HCT116 (cell line): ENCODE measurements around the gene TIGD3.

Experiments used
- EZH2 ChIP-seq: fragments of 200-600 bp; sonication (generic); IDR thresholded peaks from 2 replicates; pipeline ENCODE4 v1.6.1; 2017; ENCODE audit warnings: antibody characterized with exemption, mixed run types
- MAX ChIP-seq: IDR thresholded peaks from 2 replicates; pipeline ENCODE4 v1.6.1; 2012
- POLR2A ChIP-seq: IDR thresholded peaks from 2 replicates; pipeline ENCODE4 v1.7.0; 2011; ENCODE audit warnings: borderline replicate concordance; ENCODE audit not compliant: insufficient read depth, insufficient read length; ENCODE audit errors: extremely low read depth
- RAD21 ChIP-seq: IDR thresholded peaks from 2 replicates; pipeline ENCODE4 v1.6.1; 2012; ENCODE audit warnings: low read depth, mild to moderate bottlenecking
- SP1 ChIP-seq: IDR thresholded peaks from 2 replicates; pipeline ENCODE4 v1.6.1; 2012; ENCODE audit warnings: low read depth
- TF ChIP-seq, protein P1 (sequence below): IDR thresholded peaks from 2 replicates; pipeline ENCODE4 v1.6.1; 2012; ENCODE audit warnings: low read depth

DNA sequence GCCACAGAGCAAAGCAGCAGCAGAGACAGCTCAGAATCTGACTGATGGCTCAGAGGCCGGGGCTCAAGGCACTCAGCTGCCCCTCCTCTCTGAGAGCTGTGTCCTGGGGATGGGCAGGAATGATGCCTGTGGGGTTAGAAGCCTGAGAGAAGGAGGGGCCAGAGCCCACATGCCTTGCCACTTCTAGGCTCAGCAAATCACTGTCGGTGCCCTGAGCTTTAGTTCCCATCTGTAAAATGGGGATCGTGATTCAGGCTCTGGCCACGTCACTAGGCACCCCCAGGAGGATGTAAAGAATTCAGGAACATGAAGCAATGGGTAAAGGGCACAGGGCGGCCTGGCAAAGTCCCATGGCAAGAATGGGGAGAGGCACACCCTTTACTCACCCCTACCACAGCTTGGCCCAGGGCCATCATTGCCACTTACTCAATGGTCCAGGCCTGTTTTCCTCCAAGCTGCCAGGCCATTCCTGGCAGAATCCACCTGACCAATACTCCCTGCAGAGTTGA, 43.3 kb upstream of the TIGD3 start:
- TF ChIP-seq RAD21: no peak
- TF ChIP-seq MAX: no peak
- no peak for TF ChIP-seq EZH2
- TF ChIP-seq SP1: no peak
- TF ChIP-seq, protein P1, sequence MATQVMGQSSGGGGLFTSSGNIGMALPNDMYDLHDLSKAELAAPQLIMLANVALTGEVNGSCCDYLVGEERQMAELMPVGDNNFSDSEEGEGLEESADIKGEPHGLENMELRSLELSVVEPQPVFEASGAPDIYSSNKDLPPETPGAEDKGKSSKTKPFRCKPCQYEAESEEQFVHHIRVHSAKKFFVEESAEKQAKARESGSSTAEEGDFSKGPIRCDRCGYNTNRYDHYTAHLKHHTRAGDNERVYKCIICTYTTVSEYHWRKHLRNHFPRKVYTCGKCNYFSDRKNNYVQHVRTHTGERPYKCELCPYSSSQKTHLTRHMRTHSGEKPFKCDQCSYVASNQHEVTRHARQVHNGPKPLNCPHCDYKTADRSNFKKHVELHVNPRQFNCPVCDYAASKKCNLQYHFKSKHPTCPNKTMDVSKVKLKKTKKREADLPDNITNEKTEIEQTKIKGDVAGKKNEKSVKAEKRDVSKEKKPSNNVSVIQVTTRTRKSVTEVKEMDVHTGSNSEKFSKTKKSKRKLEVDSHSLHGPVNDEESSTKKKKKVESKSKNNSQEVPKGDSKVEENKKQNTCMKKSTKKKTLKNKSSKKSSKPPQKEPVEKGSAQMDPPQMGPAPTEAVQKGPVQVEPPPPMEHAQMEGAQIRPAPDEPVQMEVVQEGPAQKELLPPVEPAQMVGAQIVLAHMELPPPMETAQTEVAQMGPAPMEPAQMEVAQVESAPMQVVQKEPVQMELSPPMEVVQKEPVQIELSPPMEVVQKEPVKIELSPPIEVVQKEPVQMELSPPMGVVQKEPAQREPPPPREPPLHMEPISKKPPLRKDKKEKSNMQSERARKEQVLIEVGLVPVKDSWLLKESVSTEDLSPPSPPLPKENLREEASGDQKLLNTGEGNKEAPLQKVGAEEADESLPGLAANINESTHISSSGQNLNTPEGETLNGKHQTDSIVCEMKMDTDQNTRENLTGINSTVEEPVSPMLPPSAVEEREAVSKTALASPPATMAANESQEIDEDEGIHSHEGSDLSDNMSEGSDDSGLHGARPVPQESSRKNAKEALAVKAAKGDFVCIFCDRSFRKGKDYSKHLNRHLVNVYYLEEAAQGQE: no peak
- no peak for TF ChIP-seq POLR2A
